Prostate gland (tissue), 2 donors: ENCODE results near the gene SV2C.

ENCODE experiments used
- POLR2AphosphoS5 ChIP-seq: sonication (generic); formaldehyde crosslinking; IDR thresholded peaks from one replicate; pipeline ENCODE4 v1.6.1; 2017; ENCODE audit warnings: antibody characterized with exemption
- TF ChIP-seq, protein P1 (sequence below), 4 experiments: fragments of 200-600 bp in 2 of 4; fragments of 450-650 bp in 2 of 4; sonication (generic) in 2 of 4; IDR thresholded peaks; 1 replicate in 3 of 4; 2 replicates in 1 of 4; pipeline ENCODE4 v1.5.1; 2016 to 2019; ENCODE audit warnings: antibody characterized with exemption in 4 of 4, mild to moderate bottlenecking in 2 of 4, moderate library complexity in 2 of 4

DNA sequence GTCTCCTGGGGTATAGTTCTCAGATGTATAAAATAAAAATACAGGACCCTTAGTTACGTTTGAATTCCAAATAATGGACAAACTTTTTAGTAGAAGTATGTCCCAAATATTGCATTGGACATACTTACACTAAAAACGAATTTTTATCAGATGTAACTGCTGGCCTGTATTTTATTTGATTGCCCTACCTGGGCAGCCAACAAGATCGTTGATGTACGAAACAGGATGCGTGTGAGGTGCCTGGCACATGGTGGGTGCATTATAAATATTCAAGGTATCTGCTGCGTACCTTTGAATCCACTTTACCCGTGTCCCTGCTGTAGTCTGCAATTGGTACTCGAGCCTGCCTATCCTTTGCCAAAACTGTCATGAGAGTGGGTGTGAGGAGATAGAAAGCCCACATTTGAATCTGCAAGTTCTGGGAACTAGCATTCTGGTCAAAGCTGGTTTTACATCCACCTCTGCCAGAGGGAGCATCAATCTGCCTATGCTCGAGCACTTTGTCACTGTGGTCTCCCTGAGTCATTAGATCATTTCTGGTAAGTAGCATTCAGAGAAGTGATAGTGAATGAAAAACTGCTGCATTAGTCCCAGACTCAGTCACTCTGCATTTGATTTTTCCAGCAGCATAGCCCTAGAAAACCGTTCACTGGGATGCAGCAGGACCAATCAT, 186.2 kb downstream of the SV2C start:
- TF ChIP-seq, protein P1, sequence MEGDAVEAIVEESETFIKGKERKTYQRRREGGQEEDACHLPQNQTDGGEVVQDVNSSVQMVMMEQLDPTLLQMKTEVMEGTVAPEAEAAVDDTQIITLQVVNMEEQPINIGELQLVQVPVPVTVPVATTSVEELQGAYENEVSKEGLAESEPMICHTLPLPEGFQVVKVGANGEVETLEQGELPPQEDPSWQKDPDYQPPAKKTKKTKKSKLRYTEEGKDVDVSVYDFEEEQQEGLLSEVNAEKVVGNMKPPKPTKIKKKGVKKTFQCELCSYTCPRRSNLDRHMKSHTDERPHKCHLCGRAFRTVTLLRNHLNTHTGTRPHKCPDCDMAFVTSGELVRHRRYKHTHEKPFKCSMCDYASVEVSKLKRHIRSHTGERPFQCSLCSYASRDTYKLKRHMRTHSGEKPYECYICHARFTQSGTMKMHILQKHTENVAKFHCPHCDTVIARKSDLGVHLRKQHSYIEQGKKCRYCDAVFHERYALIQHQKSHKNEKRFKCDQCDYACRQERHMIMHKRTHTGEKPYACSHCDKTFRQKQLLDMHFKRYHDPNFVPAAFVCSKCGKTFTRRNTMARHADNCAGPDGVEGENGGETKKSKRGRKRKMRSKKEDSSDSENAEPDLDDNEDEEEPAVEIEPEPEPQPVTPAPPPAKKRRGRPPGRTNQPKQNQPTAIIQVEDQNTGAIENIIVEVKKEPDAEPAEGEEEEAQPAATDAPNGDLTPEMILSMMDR (IDR thresholded peaks at IDR 0.05) = no peak
- no peak for TF ChIP-seq POLR2AphosphoS5
